Nephron (organoid): ENCODE measurements around the gene MBD3L3.
"Not testable (repeated sequence)": the region's sequence is repeated elsewhere in the genome, so short reads cannot be mapped to it uniquely, and the experiment has no call there.

Experiments used
- H3K27ac Mint-ChIP-seq, 3 experiments: 2 replicates each; pipeline ENCODE4 v1.8.0; 2020; ENCODE audit warnings: mixed read lengths in 3 of 3, mild to moderate bottlenecking in 2 of 3, moderate library complexity in 1 of 3
- H3K27me3 Mint-ChIP-seq: 2 replicates; pipeline ENCODE4 v1.8.0; 2021; ENCODE audit warnings: low read depth, mild to moderate bottlenecking, moderate library complexity, mixed read lengths
- H3K36me3 Mint-ChIP-seq: 2 replicates; pipeline ENCODE4 v1.8.0; 2020; ENCODE audit warnings: low read depth, mixed read lengths
- H3K4me1 Mint-ChIP-seq: 2 replicates; pipeline ENCODE4 v1.8.0; 2020; ENCODE audit warnings: mixed read lengths
- H3K4me3 Mint-ChIP-seq, 3 experiments: 2 replicates each; pipeline ENCODE4 v1.8.0; 2020; ENCODE audit warnings: mild to moderate bottlenecking in 3 of 3, mixed read lengths in 3 of 3, moderate library complexity in 2 of 3
- H3K9me3 Mint-ChIP-seq: 2 replicates; pipeline ENCODE4 v1.8.0; 2020; ENCODE audit warnings: mixed read lengths
- CTCF ChIP-seq, 3 experiments: fragments of 200-600 bp; sonication (generic); IDR thresholded peaks; one replicate each; pipeline ENCODE4 v1.5.0; 2021; ENCODE audit warnings: antibody characterized with exemption in 3 of 3; ENCODE audit not compliant: unreplicated experiment in 3 of 3

Gene MBD3L3

GRCh38 chr19:7049021-7049420 is 9.5 kb downstream of the MBD3L3 start, which contains the start of gene MBD3L2:
MBD3L2 (plus strand) TSS chr19:7049321; CDS start chr19:7049374, 53 bp downstream.
- not testable (repeated sequence) for H3K27ac Mint-ChIP-seq, H3K27me3 Mint-ChIP-seq, H3K4me1 Mint-ChIP-seq, H3K36me3 Mint-ChIP-seq, H3K9me3 Mint-ChIP-seq, H3K4me3 Mint-ChIP-seq

- H3K4me1 Mint-ChIP-seq, H3K27me3 Mint-ChIP-seq, H3K4me3 Mint-ChIP-seq, H3K36me3 Mint-ChIP-seq, H3K9me3 Mint-ChIP-seq, H3K27ac Mint-ChIP-seq: not testable (repeated sequence)
Observed at GRCh38 chr19:7041563-7041962, 16.9 kb downstream of the MBD3L3 start.

DNA sequence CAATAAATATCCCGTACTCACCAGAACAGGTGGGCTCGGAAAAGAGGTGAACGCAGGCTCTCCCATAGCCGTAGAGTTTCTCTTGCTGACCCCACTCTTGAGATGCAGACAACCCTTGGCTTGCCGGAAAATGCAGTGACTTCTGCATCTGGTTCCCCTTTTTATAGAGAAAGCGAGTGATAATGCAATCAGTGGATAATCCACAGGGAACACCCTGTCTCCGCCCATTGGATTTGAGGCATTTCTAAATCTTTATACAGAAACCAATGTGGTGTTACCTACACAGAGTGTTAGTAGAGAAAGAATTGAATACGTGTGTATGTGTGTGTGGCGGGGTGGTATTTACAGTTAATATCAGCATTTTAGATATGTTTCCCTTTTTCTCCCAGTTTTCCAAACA is 18.4 kb downstream of the MBD3L3 start, which contains the start of gene MBD3L4:
MBD3L4 (minus strand) TSS at position 101 of the 400 bp plus-strand sequence; CDS start at position 66, 35 bp downstream.
- not testable (repeated sequence) for H3K36me3 Mint-ChIP-seq, H3K4me1 Mint-ChIP-seq, H3K27me3 Mint-ChIP-seq, H3K27ac Mint-ChIP-seq, H3K9me3 Mint-ChIP-seq, H3K4me3 Mint-ChIP-seq

GRCh38 chr19:7030278-7030677 is 28.2 kb downstream of the MBD3L3 start, which contains the start of gene MBD3L5:
MBD3L5 (plus strand) TSS chr19:7030578; CDS start chr19:7030612, 34 bp downstream.
- H3K27me3 Mint-ChIP-seq, H3K4me3 Mint-ChIP-seq, H3K27ac Mint-ChIP-seq, H3K36me3 Mint-ChIP-seq, H3K4me1 Mint-ChIP-seq, H3K9me3 Mint-ChIP-seq: not testable (repeated sequence)

GRCh38 chr19:7028790-7029189 is 29.7 kb downstream of the MBD3L3 start:
- not testable (repeated sequence) for H3K36me3 Mint-ChIP-seq, H3K27me3 Mint-ChIP-seq, H3K9me3 Mint-ChIP-seq, H3K4me3 Mint-ChIP-seq, H3K4me1 Mint-ChIP-seq, H3K27ac Mint-ChIP-seq

DNA sequence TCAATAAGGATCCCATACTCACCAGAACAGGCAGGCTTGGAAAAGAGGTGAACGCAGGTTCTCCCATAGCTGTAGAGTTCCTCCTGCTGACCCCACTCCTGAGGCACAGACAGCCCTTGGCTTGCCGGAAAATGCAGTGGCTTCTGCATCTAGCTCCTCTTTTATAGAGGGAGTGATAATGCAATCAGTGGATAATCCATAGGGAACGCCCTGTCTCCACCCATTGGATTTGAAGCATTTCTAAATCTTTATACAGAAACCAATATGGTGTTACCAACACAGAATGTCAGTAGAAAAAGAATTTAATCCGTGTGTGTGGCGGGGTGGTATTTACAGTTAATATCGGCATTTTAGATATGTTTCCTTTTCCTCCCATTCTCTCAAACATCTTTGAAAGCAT is 37.1 kb downstream of the MBD3L3 start, which contains the start of gene MBD3L2B:
MBD3L2B (minus strand) TSS at position 101 of the 400 bp plus-strand sequence; CDS start at position 67, 34 bp downstream.
- H3K36me3 Mint-ChIP-seq, H3K9me3 Mint-ChIP-seq, H3K4me3 Mint-ChIP-seq, H3K4me1 Mint-ChIP-seq, H3K27ac Mint-ChIP-seq, H3K27me3 Mint-ChIP-seq: not testable (repeated sequence)

GRCh38 chr19:7018828-7019227 is 39.6 kb downstream of the MBD3L3 start:
- Mint-ChIP-seq H3K4me3 (no peak overlapping the region), H3K27me3 (no peaks in the 10 kb centered on the region), H3K9me3 (peaks cover 4% of the 10 kb centered on the region), H3K4me1 (no peaks in the 10 kb centered on the region), H3K36me3 (no peaks in the 10 kb centered on the region), H3K27ac (no peak overlapping the region)
- no peak for TF ChIP-seq CTCF (IDR thresholded peaks at IDR 0.05; ENCODE audit: unreplicated experiment in 3 of 3)

DNA sequence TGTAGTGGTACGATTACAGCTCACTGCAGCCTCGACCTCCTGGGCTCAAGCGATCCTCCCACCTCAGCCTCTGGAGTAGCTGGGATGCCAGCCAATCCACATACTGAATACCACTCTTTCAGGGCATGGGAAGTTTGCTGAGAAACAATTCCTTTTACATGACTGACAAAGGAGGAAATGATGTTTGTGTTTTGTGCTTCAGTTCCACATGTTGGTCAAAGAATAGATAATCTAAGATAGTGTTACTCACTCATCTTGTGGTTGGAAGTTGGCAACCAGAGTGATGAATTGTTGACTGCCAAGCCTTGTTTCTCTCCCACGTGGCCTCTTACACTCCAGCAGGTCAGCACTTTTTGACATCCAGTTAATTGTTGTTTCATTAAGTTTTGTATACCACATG is 44.8 kb downstream of the MBD3L3 start:
- Mint-ChIP-seq H3K36me3 (no peaks in the 10 kb centered on the region), H3K4me3 (no peak overlapping the region), H3K27ac (no peak overlapping the region)

More for the DNA sequence above, 44.8 kb downstream of the MBD3L3 start:
- peaks cover 5% of the 10 kb centered on the region for H3K27me3 Mint-ChIP-seq
- peaks cover 11% of the 10 kb centered on the region for H3K9me3 Mint-ChIP-seq
- H3K4me1 Mint-ChIP-seq, result no peaks in the 10 kb centered on the region
- no peak for TF ChIP-seq CTCF (IDR thresholded peaks at IDR 0.05; ENCODE audit: unreplicated experiment in 3 of 3)
